GM18519 (cell line): ENCODE results near the gene SHISA5.

Experiments
- ATAC-seq: cut with Tn5 transposase; IDR thresholded peaks from one replicate; pipeline ENCODE4 v1.9.1; 2021; ENCODE audit warnings: mild to moderate bottlenecking, moderate library complexity; ENCODE audit not compliant: unreplicated experiment, low FRiP score

The SHISA5 gene

DNA sequence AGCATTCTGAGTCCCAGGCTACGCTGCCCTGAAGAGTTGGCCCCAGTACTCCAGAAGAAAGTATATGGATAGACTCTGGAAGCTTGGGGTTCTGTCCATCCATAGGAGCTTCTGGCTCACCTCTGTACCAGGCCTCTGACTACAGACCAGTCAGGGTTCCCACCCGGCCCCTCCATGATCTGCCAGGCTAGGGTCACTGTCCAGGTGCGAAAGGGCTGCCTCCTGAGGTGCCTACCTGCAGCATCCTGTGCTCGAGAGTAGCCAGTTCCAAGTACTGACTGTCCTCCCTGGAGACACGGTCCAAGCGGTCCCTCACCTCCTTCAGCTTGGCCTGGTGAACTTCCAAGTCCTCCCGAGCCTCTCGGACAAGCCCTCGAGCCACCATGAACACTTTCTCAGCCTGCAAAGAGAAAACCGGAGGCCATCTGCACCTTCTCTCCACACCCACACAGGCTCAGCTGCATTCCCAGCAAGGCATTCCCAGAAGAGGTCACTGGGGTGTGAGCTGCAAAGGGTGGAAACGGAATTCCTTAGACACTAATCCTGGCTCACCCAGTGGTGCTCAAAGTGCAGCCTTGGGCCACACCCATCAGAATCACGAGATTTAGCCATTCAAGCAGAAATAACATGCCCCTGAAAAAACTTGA lies 70.4 kb downstream of the SHISA5 start:
- no peak for ATAC-seq

DNA sequence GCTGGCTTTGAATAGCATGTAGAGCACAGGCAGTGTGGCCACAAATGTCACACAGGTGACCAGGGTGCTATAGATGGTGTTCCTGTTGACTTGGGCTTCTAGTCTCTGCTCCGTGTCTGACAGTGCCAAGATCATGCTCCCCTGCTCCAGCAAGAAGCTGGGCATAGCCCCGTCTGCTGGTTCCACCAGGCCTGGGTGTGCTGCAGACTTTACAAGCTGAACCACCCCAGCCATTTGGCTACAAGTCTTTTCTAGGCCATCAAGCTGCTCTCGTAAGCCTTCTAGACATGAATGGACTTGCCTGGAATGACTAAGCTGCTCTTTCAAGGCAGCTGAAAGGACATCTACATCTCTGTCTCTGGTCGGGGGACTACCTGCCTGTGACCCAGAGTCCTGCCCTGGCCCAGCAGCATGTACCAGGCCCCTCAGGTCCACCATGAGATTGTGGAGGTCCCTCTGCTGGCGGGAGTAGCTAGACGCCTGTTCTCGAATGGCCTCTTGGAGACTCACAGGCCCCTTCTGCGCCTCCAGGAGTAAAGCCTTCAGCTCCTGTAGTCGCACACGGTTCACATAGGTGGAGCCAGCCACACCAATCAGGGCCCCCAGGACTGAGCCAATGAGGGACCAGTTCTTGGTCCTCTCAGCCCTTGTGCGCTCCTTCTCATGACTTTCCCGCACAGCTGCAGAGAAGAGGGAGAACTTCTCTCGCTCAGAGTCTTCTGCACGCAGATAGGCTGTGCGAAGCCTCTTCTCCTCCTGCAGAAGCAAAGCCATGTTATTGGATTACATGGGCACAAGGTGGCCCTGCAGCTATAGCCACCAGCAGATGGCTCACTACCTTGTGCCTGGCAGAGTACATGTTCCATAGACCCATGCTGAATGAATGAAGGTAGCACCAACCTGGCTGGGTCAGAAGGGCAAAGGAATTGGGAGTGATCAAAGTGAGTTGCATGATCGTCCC lies 71.3 kb downstream of the SHISA5 start:
- ATAC-seq = no peak

DNA sequence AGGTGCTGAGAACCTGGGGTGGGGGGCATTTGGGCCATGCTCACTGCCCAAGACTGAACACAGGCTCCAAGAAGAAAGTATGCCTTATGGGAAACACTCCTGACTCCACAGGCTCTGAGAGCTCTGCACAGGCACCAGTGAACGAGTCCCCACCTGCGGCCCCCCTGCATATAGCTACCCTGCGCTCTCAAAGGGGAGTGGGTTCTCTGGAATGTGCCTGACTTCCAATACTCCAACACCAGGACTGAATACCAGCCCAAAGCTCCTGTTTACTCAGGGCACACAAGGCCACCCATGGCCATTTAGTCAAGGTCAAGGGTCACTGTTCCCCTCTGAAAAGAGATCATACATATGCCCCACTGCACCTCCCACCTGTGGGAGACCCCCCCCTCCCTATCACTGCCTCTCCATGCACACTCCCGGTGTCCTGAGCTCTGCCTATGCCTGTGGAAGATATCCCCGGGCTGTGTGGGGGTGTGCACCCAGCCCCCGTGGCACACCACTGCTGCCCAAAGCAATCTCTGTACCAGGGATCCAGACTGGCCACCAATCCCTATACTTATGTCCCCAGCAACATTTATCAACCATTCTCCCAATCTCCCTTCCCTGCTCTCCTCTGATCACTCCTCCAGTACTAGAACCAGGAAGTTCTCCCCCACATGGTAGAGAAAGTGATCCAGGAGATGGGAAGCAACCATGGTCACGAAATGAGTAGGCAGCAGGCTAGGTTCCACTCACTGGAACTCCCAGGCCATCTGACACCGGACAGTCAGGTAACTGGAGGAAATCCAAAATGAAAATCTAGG lies 72.5 kb downstream of the SHISA5 start:
- ATAC-seq = no peak

DNA sequence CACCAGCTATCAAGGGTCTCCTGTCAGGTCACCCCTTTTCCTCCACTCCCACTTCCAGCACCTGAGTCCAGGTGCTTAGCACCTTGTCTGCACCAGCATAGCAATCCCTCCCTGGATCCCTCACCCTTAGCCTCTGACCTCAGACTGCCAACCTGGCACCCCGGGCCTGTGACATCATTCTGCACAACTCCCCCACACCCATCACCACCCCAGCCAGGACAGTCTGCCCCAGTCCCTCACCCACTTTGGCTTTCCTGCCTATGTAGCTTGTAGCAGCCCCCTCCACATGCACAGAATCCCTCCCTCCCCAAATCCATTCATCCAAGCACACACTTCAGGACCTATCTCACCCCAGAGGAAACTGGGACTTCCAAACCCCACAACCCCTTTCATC lies 73.3 kb downstream of the SHISA5 start:
- ATAC-seq = no peak

DNA sequence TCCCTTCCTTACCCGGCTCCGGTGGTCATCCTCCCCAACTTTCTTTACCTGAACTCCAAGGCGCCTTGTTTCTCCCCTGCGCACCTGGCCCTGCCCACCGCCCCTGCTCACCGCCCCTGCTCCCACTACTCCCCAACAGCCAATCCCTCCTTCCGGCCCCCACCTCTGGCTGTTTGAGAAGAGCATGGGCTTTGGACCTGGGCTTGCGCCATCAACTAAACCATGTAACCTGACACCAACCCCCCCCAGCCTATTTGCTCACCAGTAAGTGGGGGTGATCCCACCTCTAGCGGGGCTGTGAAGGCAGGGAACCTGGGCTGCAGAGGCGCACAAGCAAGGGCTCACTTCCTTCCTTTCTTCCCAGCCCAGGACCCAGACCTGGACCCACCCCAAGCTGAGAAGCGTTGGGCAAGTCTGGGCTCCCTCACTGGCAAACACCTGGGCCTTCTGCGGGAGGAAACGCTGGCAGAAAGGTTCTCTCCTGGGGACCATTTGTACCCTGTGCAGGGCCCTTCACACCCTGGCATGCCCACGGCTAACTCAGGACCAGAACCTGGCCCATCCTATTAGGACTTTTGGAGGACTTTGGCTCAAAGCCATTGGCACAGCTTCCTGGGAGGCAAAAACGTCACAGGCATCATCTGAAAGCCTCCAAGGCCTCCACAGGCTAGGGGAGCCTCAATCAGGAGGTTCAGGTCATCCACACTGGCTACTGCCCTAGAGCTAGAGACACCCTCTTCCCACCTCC lies 73.8 kb downstream of the SHISA5 start, which contains the start of gene PLXNB1:
TSS of gene PLXNB1 (minus strand) at position 127 of the 748 bp plus-strand sequence. CDS start 5,475 bp downstream, outside the sequence.
- no peak for ATAC-seq

DNA sequence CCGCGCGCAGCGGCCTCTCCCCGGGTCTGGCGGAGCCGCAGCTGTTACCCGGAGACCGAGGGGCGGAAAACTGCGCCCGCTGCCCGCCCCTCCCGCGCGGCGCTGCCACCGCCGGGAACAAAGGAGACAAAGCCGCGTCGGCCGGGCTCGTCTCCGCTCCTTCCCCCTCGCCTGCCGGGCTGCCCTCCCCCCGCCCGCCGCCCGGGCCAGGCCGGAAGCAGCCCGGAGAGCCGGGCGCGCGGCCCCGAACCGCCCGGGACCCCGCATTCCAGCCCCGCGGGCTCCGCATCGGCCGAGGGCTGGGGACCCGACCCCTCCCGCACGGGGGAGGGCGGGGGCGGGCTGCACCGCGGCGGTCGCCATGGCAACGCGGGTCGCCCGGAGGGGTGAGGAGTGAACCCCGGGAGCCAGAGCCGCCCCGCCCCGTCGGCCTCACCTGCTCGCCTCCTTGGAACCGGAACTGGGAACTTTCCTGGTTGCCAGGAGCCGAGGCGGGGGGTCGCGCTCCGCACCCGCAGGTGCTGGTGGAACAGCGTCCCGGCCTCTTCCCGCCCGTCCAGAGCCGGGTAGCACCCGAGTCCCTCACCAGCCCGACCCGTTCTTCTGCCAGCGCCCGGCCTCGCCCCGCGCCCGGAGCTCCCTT lies 74.5 kb downstream of the SHISA5 start:
- ATAC-seq = no peak

DNA sequence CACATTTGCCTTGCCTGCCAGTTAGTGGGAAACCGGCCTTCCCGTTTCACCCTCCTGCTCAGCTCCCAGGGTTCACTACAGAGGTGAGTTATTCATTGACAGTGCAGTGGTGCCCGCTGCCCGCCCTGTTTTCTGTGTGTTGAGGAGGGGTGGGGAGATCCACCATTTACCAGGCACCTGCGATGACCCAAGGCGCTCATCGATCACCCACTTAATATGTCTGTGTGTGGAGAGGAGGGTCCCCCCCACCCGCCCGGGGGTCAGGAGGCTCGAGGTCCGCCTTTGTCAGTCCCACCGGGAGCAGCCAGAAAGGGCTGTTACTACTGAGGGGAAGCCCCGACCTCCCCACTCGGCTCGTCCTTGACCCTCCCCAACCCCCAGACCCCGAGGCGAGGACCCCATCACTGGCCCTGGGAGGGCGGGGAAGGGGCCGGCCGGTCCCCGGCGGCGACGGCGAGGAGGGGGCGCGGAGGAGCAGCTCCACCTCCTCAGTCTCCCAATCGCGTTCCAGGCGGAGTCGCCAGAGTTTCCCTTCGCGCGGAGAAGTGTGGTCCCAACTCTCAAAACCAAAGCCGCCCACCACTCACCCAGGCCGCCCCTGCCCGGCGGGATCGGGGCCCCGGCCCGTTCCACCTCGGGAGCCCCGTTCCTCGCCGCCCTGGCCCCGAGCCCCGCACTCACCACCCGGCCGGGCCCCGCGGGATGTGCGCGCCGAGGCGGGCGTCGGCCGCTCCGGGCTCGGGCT lies 75.2 kb downstream of the SHISA5 start:
- no peak for ATAC-seq

DNA sequence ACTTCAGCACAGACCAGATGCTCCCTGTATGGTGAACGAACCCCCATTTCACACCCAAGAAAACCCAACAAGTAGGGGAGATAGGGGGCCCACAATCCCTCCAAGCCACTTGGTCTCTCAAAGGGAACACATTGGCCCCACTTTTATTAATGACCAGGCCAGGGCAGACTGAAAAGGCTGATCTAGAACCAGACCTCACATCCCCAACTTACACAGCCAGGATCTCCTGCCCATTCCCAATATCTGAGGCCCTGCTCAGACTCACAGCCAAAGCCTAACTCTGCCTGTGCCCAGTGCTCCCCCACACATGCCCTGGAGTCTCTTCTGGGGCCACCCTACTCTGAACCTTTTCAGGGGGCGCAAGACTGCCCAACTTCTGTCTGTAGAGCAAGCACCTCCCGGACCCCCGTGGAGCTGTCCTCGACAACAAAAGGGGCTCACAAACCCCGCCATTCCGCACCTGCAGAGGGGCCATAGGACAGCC lies 75.8 kb downstream of the SHISA5 start:
- no peak for ATAC-seq

DNA sequence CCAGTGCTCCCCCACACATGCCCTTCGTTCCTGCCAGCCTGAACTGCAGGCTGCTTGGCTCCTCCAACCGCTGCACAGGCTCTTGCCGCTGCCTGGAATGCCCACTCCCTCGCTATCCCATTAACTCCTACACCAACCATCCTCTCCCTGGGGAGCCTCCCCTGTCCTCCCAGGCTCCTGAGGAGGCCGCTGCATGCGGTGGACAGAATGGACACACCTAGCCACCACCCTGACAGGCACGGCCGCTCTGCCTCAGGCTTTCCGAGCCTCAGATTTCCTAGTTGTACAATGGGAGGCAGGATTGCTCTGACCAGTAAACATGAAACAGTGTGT lies 76.4 kb downstream of the SHISA5 start:
- no peak for ATAC-seq

DNA sequence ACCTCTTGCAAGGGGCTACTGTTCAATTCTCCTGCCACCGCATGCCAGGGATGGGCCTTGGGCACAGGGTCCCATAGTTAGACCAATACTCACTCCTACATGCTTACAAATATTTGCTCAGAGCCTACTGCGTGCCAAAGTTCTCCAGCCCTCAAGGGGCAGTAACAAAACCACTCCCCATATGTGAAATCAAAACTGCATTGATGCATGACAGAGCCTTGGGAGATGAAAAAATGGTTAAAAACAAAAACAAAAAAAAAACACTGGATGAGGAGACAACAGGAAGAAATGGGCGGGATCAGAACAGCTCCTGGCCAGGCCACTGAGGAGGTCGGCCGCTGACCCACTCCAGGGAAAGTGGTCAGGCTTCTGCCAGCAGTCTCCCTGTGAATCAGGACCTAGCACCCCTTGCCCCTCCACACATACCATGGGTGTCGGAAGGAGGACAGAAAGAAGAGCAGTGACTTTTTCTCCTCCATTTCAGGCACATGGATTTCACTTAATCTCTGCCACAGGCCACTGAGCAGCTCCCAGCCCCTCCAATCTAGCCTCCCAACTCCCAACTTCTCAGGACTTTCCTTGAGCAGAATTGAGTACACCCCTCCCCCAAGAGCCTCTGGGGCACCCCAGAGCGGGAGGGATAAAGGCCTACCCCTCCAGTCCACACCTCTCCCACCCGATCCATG lies 76.9 kb downstream of the SHISA5 start:
- ATAC-seq = no peak

DNA sequence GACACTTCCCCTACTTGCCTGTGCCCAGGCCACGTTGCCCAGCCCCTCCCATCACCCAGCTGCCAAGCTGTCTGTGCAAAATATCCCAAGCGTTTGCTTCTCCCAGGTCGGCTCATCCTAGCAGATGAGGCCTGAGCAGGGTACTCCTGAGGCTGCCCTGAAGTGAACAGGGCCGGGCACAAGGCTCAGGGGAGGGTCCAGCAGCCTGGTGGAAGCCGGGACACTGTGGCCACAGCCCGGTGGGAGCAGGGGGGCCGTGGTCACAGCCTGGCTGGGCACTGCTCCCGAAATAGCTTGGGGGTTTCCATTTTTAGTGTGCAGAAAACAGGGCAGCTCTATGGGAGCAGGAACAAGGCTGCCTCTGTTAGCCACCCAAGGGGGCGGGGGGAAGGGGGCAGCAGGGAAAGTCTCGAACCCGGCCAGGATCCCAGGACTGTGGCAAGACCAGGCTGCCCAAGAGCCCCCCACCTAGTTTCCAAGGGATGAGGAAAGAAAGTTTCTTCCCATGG lies 77.5 kb downstream of the SHISA5 start:
- no peak for ATAC-seq

DNA sequence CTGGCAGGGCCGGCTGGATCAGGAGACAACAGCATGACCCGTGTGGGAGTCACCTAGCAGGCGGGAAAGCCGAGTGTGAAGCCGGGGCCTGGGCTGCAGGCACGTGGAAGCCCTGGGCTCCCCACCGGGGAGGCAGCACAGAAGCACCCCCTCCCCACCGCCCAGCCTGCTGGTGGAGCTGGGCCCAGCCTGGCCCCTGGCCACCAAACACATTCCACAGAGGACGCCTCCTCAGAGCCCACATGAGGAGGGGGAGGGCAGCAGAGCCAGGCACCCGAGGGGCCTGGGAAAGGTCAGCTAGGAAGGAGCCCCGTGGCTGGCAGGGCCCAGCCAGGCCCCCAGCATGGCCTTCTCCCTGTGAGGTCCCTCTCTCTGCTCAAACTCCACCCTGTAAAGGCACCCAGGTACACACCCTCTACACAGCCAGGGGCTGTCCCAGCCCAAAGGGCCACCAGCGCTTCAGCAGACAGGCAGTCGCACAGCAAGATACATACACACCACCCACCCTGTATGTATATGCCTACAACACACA lies 78.6 kb downstream of the SHISA5 start:
- ATAC-seq = no peak

DNA sequence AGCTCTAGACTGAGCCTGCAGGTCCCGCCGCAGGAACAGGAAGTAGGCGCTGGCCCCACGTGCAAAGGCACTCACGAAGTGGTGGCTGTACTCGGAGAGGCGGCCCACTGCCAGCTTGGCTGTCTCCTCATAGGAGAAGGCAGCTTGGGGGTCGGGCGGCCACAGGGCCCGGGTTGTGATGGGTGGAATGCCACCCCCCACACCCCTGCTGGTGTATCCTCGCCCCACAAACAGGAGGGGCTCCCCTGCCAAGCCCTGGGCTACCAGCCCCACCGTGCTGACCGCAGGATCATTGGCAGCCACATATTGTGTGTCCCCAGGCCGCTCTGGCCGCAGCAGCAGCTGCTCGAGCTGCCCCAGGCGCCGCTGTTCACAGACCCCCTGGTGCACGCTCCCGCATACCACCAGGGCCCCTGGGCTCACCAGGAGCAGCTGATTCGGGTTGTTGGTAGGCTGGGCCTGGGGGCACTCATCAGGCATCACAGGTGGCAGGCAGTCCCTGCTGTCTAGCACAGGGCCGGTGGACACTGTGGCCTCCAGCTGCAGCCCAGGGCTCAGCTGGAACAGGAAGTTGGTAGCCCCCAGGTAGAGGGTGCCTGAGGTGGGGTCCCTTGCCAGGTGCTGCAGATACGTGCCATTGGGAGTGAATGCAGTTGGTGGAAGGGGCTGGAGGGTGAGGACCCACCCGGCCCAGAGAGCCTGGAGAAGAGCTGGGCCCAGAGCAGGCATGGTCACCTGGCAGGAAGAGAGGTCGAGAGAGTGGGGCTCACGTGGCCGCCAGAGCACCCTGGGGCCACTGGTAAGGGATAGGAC lies 79.9 kb downstream of the SHISA5 start:
- no peak for ATAC-seq

DNA sequence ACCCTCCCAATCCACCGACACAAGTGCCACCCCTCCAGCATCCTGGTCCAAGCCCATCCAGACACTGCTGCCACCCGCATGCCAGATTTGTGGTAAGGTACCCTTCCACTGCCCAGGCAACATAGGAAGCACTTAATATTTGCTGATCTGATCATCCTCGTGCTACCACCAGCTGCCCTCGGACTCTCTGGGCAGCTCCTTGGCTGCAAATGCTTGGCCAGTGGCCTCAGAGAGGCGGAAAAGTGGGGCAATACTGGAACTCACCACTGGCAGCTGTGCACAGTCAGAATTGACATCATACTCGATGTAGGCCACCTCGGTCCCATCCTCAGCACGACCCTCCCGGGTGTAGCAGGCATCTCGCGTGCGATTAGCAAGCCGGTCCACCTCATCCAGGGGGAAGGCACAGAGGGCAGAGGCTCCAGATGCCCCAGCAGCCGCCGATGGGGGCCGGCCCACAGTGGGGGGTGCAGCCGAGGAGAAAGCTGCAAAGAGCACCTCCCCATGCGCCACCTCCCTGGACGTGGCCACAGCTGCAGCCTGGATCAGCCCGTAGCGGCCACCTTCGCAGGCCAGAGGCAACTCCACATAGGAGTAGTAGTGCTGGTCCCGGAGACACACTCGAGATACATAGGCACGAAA lies 80.6 kb downstream of the SHISA5 start:
- ATAC-seq = no peak

DNA sequence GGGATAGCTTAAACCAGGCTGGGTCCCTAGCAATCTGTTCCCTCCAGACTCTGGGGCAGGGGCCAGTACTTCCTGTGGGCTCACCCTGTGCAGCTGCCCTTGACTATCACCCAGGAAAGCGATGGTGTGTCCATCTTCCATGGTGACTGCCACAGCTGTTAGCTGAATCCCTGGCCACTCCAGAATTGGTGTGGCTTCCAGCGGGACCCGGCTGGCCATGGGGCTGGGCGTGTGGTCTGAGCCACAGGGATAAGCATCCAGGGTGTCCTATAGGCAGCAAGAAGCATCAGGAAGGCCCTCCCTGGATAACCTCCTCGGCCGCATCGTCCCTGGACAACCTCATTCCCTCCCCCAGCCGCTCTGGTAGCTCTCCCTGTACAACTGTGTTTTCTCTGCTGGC lies 81.3 kb downstream of the SHISA5 start:
- ATAC-seq = no peak

DNA sequence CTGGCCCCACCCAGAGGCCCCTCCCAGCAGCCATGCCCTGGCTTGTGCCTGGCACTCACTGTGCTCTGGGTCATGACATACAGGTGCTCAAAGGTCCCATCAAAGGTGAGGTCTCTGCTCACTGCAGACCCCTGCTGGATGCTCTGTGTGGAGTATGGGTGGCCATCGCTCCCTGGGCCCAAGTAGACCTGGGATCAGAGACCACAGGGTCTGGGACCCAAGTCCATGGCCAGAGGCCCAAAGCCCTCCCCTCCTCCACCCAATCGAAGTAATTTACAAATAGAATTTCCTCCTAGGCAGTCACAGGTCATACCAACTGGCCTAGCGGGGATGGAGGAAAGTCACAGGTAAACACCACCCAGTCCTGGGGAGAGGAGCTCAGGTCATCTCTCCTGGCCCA lies 81.7 kb downstream of the SHISA5 start:
- ATAC-seq = no peak

DNA sequence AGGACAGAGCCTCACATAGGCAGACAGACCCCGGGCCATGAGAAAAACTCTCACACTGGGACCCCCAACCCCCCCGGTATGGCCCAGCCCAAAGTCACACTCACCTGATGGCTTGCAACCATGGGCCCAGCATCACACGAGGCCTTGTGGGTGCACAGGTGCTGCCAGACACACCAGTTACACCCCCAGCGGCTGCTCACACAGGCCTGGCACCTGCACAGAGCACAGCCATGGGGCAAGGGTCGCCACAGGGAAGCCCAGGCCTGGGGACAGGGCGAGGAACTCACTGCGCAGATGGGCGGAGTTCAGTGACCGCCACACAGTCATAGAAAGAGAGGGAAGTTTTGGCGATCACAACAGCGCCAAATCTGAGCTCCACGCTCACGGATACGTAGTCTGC lies 83.4 kb downstream of the SHISA5 start:
- ATAC-seq = no peak
